Adrenal gland (tissue), 12 donors: ENCODE measurements around the gene RTCB. TPM values are rescaled to one million over a fixed set of nuclear protein-coding genes. Genes with fewer than 3 reads are reported as not detected.
"Not testable (repeated sequence)": the region's sequence is repeated elsewhere in the genome, so short reads cannot be mapped to it uniquely, and the experiment has no call there.

Experiments used
- DNase-seq, 7 donors: peaks; one replicate each; pipeline ENCODE4 v3.0.0-alpha.2; 2019 to 2020
- H3K27ac ChIP-seq, 5 donors: fragments of 200-600 bp; sonication (generic) in 4 of 5; 1 replicate in 3 of 5; 2 replicates in 2 of 5; pipeline versions ENCODE4 v1.5.1 to v1.8.0; 2016 to 2020; ENCODE audit warnings: mild to moderate bottlenecking in 1 of 5
- H3K27me3 ChIP-seq: fragments of 200-600 bp; 2 replicates; pipeline ENCODE4 v1.8.0; 2021
- H3K36me3 ChIP-seq, 2 donors: fragments of 200-600 bp; replicated peaks in 1 of 2; 1 replicate in 1 of 2; 2 replicates in 1 of 2; pipeline versions ENCODE4 v1.5.1 to v1.8.0; 2018 to 2022
- H3K4me1 ChIP-seq, 2 donors: fragments of 200-600 bp; replicated peaks in 1 of 2; 1 replicate in 1 of 2; 2 replicates in 1 of 2; pipeline versions ENCODE4 v1.5.1 to v1.8.0; 2018 to 2021
- H3K4me3 ChIP-seq, 4 donors: fragments of 200-600 bp; sonication (generic) in 3 of 4; one replicate each; pipeline ENCODE4 v1.5.1; 2016 to 2018
- H3K9me3 ChIP-seq, 3 donors: fragments of 200-600 bp; sonication (generic) in 1 of 3; replicated peaks in 1 of 3; 1 replicate in 2 of 3; 2 replicates in 1 of 3; pipeline versions ENCODE4 v1.5.1 to v1.8.0; 2016 to 2021
- POLR2A ChIP-seq, 2 donors: fragments of 450-650 bp; IDR thresholded peaks; one replicate each; pipeline ENCODE4 v1.6.1; 2017; ENCODE audit warnings: antibody characterized with exemption in 2 of 2, mild to moderate bottlenecking in 2 of 2, moderate library complexity in 1 of 2
- WGBS, 4 donors: extraction: QIAGEN DNeasy Blood & Tissue Kit in 2 of 4; methylation state at CpG; one replicate each; pipeline versions ENCODE4 v1.1.5 to v1.1.7; 2013 to 2017; 5-methylcytosine and 5-hydroxymethylcytosine counted together
- intact Hi-C, 2 donors: fragments of 100-400 bp; cut with DNase I; formaldehyde crosslinking; loops; one replicate each; pipeline versions ENCODE4 v1.14.1 to v1.15.0; 2022 to 2023
- polyA plus RNA-seq, 3 donors: library from polyadenylated mRNA; stranded (reverse); fragments of 200-250 nt in 2 of 3; fragments of 350-450 nt in 1 of 3; fragmentation: Illumina TruSeq in 1 of 3; extraction: RNeasy Lipid Tissue Mini Kit (QIAGEN cat#74804) in 1 of 3; gene quantifications; one replicate each; pipeline ENCODE4 v1.2.3, GENCODE V29; 2013 to 2014
- total RNA-seq, 9 donors: library from RNA; depleted of rRNA in 4 of 9; stranded (reverse); fragments of >200 nt in 4 of 9; fragments of 120-200 nt in 1 of 9; fragmentation: NEBNext Ultra II Directional in 1 of 9; extraction: Animal tissue kit (Norgen Biotek cat#: 25700) in 1 of 9; gene quantifications; one replicate each; pipeline versions ENCODE4 v1.1.0 to v1.2.4, GENCODE V29; 2013 to 2023
- TF ChIP-seq, protein P1 (sequence below), 6 experiments: fragments of 450-650 bp in 4 of 6; fragments of 200-600 bp in 2 of 6; sonication (generic) in 1 of 6; IDR thresholded peaks; 1 replicate in 5 of 6; 2 replicates in 1 of 6; pipeline versions ENCODE4 v1.5.1 to v1.8.0; 2016 to 2021; ENCODE audit warnings: antibody characterized with exemption in 6 of 6, mild to moderate bottlenecking in 2 of 6, moderate library complexity in 1 of 6
- donor health status: healthy with polysubstance abuse.
- donor health status: Bipolar disorder and iron deficiency.
- donor health status: DM: yes; HTN: yes; CAD: no.
- donor health status: DM: no; HTN: no; CAD: no.
- donor health status: DM: no; HTN: no; CAD: no.
- donor health status: DM: yes; HTN: yes; CAD: no.

The RTCB gene
- total and polyA plus RNA-seq, 12 donors, result 24.7 to 108 (median 64.1) TPM

DNA sequence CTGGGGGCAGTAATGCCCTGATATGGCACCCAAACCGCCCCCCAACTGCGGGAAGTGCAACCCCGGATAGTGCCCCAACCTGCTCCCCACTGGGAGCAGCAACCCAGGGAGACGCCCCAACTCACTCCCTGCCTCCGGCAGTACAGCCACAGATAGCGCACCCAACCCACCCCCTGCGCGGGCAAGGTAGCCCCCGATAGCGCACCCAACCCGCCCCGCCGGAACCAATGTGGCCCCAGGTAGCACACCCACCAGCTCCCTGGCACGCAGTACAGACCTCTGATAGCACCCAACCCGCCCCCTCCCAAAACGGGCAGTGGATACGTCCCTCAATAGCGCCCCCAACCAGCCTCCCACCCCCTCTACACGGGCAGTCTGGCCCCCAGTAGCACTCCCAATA is 58.2 kb downstream of the RTCB start:
- TF ChIP-seq POLR2A (IDR thresholded peaks at IDR 0.05), result no peak
- TF ChIP-seq, protein P1, sequence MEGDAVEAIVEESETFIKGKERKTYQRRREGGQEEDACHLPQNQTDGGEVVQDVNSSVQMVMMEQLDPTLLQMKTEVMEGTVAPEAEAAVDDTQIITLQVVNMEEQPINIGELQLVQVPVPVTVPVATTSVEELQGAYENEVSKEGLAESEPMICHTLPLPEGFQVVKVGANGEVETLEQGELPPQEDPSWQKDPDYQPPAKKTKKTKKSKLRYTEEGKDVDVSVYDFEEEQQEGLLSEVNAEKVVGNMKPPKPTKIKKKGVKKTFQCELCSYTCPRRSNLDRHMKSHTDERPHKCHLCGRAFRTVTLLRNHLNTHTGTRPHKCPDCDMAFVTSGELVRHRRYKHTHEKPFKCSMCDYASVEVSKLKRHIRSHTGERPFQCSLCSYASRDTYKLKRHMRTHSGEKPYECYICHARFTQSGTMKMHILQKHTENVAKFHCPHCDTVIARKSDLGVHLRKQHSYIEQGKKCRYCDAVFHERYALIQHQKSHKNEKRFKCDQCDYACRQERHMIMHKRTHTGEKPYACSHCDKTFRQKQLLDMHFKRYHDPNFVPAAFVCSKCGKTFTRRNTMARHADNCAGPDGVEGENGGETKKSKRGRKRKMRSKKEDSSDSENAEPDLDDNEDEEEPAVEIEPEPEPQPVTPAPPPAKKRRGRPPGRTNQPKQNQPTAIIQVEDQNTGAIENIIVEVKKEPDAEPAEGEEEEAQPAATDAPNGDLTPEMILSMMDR (IDR thresholded peaks at IDR 0.05), result no peak
- peak overlapping the region in 1 of 4 donors; percentile 11 for H3K4me3 ChIP-seq

DNA sequence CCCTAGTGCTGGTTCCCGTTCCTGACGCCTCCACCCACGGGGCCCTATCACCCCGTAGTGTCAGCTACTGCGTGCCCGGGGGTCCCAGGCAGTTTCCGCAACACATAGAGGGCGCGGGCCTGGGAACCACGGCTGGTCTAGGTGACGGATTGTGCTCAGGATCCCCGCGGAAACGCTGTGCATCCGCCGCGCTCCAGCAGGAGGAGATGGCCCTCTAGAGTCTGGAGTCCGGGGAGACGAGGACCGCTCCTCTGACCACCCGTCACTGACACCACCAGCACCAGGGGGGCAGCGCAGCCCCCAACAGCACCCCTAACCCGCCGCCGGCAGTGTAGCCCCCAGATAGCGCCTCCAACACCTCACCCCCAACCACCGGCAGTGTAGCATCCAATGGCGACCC is 58.8 kb downstream of the RTCB start:
- WGBS, 4 donors, result 89 to 95% (median 93%) methylated on average over 17 to 28 of the region's 28 CpGs

More for the DNA sequence above, 58.2 kb downstream of the RTCB start:
- intact Hi-C loops, result no loop called here
- Histone ChIP-seq H3K27me3 (no peaks in the 10 kb centered on the region), H3K27ac (peak overlapping the region in 1 of 5 donors; percentile 75), H3K4me1 (no peaks in the 10 kb centered on the region), H3K36me3 (no peaks in the 10 kb centered on the region), H3K9me3 (no peaks in the 10 kb centered on the region)
- 88 to 93% (median 90%) methylated on average over 5 to 19 of the region's 19 CpGs; no CpG with 5 or more reads in 1 of the 4 donors for WGBS, 4 donors
- peak in 1 of 7 donors; percentile 34 for DNase-seq

DNA sequence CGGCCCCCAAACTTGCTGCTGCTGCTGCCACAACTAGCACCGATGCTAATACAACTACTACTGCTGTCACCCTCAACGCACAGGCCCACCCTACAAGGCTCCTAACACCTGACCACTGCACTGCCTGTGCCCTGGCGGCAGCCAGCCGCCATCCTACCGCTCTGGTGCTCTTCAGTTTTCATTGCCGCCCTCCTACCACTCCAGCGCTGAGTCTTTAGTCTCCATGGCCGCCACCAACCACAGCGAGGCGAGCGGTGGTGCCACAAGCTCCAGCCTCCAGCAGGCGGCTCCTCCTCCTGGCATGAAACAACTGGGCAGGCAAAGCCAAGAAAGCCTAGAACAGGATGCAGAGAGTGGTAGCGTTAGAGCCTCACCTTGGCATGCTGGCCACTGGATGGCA is 59.4 kb downstream of the RTCB start:
- Histone ChIP-seq H3K4me3 (no peak overlapping the region), H3K4me1 (no peaks in the 10 kb centered on the region), H3K36me3 (no peaks in the 10 kb centered on the region), H3K27me3 (no peaks in the 10 kb centered on the region), H3K27ac (no peak overlapping the region), H3K9me3 (no peaks in the 10 kb centered on the region)
- TF ChIP-seq, protein P1 (IDR thresholded peaks at IDR 0.05), result no peak
- TF ChIP-seq POLR2A (IDR thresholded peaks at IDR 0.05), result no peak
- DNase-seq, result no peak
- intact Hi-C loops, result no loop called here
- 88 to 97% (median 94%) methylated on average over 13 to 14 of the region's 14 CpGs for WGBS, 4 donors

More for the DNA sequence above, 58.8 kb downstream of the RTCB start:
- Histone ChIP-seq H3K36me3 (no peaks in the 10 kb centered on the region), H3K27ac (no peak overlapping the region), H3K9me3 (no peaks in the 10 kb centered on the region), H3K4me3 (no peak overlapping the region), H3K4me1 (no peaks in the 10 kb centered on the region), H3K27me3 (no peaks in the 10 kb centered on the region)
- TF ChIP-seq, protein P1 (IDR thresholded peaks at IDR 0.05), result no peak
- no peak for TF ChIP-seq POLR2A (IDR thresholded peaks at IDR 0.05)
- intact Hi-C loops, result no loop called here
- no peak for DNase-seq

DNA sequence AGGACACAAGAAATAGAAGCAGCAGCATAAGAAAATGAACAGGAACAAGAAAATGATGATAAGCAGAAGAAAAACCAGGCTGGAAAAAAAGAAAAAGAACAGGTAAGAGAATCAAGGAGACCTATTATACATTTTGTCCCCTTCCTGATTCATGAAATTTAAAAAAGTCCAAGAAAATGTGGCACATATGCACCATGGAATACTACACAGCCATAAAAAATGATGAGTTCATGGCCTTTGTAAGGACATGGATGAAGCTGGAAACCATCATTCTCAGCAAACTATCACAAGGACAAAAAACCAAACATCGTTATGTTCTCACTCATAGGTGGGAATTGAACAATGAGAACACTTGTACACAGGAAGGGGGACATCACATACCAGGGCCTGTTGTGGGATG is 60.2 kb downstream of the RTCB start:
- H3K27ac ChIP-seq, H3K27me3 ChIP-seq, intact Hi-C loops, H3K4me3 ChIP-seq, DNase-seq, H3K9me3 ChIP-seq, H3K36me3 ChIP-seq, H3K4me1 ChIP-seq: not testable (repeated sequence)
- 73 to 85% (median 81%) methylated on average over 1 of the region's 1 CpG for WGBS, 4 donors

DNA sequence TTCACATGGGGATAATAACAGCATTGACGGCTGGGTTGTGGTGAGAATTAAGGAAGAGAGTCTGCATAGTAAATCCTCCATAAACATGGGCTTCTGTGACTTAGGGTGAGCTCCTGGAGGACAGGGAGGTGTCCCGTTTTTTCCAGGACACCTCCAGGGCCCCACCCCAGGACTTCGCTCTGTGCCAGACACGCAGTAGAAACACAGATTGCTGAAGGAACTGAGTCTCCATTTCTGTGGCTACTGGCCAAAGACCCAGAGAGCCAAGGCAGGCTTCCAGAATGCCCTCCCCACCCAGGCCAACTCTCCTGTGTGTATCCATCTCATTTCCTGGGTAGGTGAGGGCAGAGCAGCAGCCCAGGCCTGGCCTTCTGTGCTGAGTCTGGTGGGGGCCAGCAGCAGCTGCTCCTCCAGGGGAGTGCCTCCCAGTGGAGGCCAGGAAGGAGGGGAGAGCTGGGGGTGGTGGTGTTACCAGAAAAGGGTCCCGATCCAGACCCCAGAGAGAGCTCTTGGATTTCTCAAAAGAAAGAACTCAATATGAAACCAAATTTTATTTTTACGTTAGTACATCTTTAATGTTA is 63.9 kb downstream of the RTCB start:
- H3K9me3 ChIP-seq, result no peaks in the 10 kb centered on the region
- WGBS, 4 donors, result 72 to 84% (median 80%) methylated on average over 6 of the region's 6 CpGs

More for the DNA sequence above, 63.9 kb downstream of the RTCB start:
- Histone ChIP-seq H3K27me3 (no peaks in the 10 kb centered on the region), H3K4me1 (no peaks in the 10 kb centered on the region), H3K4me3 (no peak overlapping the region), H3K36me3 (no peaks in the 10 kb centered on the region), H3K27ac (no peak overlapping the region)
- intact Hi-C loops, result no loop called here
- no peak for DNase-seq
- no peak for TF ChIP-seq POLR2A (IDR thresholded peaks at IDR 0.05)
